OCI-LY3 (cell line): Measurements from ENCODE around the gene FBXO11.

Experiments
- CTCF ChIP-seq: fragments of 200-600, 300-600 bp; sonication (generic); IDR thresholded peaks from 2 replicates; pipeline ENCODE4 v1.5.1; 2014; ENCODE audit warnings: antibody characterized with exemption, low read length, low read depth
- EZH2phosphoT487 ChIP-seq: fragments of 200-600 bp; shearing (Covaris generic); IDR thresholded peaks from 2 replicates; pipeline ENCODE4 v1.6.1; 2018; ENCODE audit warnings: antibody characterized with exemption, mixed run types, low read depth

- TF ChIP-seq CTCF = no peak
- no peak for TF ChIP-seq EZH2phosphoT487
These were observed 107.2 kb downstream of the FBXO11 start for GRCh38 chr2:47799031-47799609.
